Measurements from ENCODE around the gene FAM89A. TPM values are rescaled to one million over a fixed set of nuclear protein-coding genes. Genes with fewer than 3 reads are reported as not detected.
A peak's percentile ranks its signal among the peaks of the same experiment; 100 is the strongest.
"Not testable (repeated sequence)": the region's sequence is repeated elsewhere in the genome, so short reads cannot be mapped to it uniquely, and the experiment has no call there.

The FAM89A gene
- polyA plus RNA-seq, 1 donor (not counting 4 experiments of a cell fraction or from before 2014, with no cell fraction given), result 32.3 TPM

- H4K20me1 ChIP-seq (ENCODE audit: control insufficient read depth, extremely low read depth, insufficient read depth, low read length), result no peaks in the 10 kb centered on the region
- H3K27me3 ChIP-seq (ENCODE audit: control insufficient read depth, extremely low read depth, insufficient read depth, low read length), result no peaks in the 10 kb centered on the region
- peaks cover 6% of the 10 kb centered on the region for H3K79me2 ChIP-seq (ENCODE audit: control insufficient read depth, insufficient read depth, low read length)
- no peak overlapping the region for H3K27ac ChIP-seq (ENCODE audit: control insufficient read depth, insufficient read depth, low read length)
- H3K4me2 ChIP-seq (ENCODE audit: control insufficient read depth, extremely low read depth, insufficient read depth, low read depth, low read length), result no peak overlapping the region
- H3K4me1 ChIP-seq (ENCODE audit: control insufficient read depth, extremely low read depth, insufficient read depth, low read length), result peaks cover 25% of the 10 kb centered on the region
- FAIRE-seq (no peak), DNase-seq (ENCODE audit: low read depth, low spot score) (no peak)
- H3K9me1 ChIP-seq (ENCODE audit: control insufficient read depth, extremely low read depth, insufficient read depth, low read length), result no peaks in the 10 kb centered on the region
- dilution Hi-C loops (cut with MboI; ENCODE audit: extremely low pct_ligation_motif_present, low sequenced_read_pairs), result no loop called here
- peaks cover 0 to 2% of the 10 kb centered on the region in 2 experiments for H3K36me3 ChIP-seq (ENCODE audit: control insufficient read depth in 2 of 2, extremely low read depth in 1 of 2, insufficient read depth in 2 of 2, low read length in 2 of 2)
- no peak overlapping the region for H3K4me3 ChIP-seq (ENCODE audit: control insufficient read depth in 2 of 3, extremely low read depth in 1 of 3, insufficient read depth in 2 of 3, low read depth in 1 of 3, low read length in 3 of 3)
- no peak overlapping the region for H2AFZ ChIP-seq (ENCODE audit: control insufficient read depth, low read length)
- TF ChIP-seq EZH2 (IDR thresholded peaks at IDR 0.05; ENCODE audit: low read length) (no peak), CTCF (optimal IDR thresholded peaks at IDR 0.05 in 1 of 3, IDR thresholded peaks at IDR 0.05 in 1 of 3, conservative IDR thresholded peaks at IDR 0.05 in 1 of 3; ENCODE audit: extremely low read depth in 1 of 3, insufficient read depth in 2 of 3, low read length in 3 of 3) (no peak)
- H3K9ac ChIP-seq (ENCODE audit: control insufficient read depth, extremely low read depth, insufficient read depth, low read length), result no peak overlapping the region
- H3K9me3 ChIP-seq (ENCODE audit: control insufficient read depth, low read depth, low read length), result no peaks in the 10 kb centered on the region
Observed at GRCh38 chr1:231023150-231023549, 16.9 kb downstream of the FAM89A start.

- H4K20me1 ChIP-seq (ENCODE audit: control insufficient read depth, extremely low read depth, insufficient read depth, low read length); H3K9me1 ChIP-seq (ENCODE audit: control insufficient read depth, extremely low read depth, insufficient read depth, low read length); H3K4me2 ChIP-seq (ENCODE audit: control insufficient read depth, extremely low read depth, insufficient read depth, low read depth, low read length); DNase-seq (ENCODE audit: low read depth, low spot score); H3K9ac ChIP-seq (ENCODE audit: control insufficient read depth, extremely low read depth, insufficient read depth, low read length); H3K9me3 ChIP-seq (ENCODE audit: control insufficient read depth, low read depth, low read length); H3K4me3 ChIP-seq (ENCODE audit: control insufficient read depth in 2 of 3, extremely low read depth in 1 of 3, insufficient read depth in 2 of 3, low read depth in 1 of 3, low read length in 3 of 3); H3K27me3 ChIP-seq (ENCODE audit: control insufficient read depth, extremely low read depth, insufficient read depth, low read length); dilution Hi-C loops (cut with MboI; ENCODE audit: extremely low pct_ligation_motif_present, low sequenced_read_pairs); FAIRE-seq; H3K36me3 ChIP-seq (ENCODE audit: control insufficient read depth in 2 of 2, extremely low read depth in 1 of 2, insufficient read depth in 2 of 2, low read length in 2 of 2); H3K27ac ChIP-seq (ENCODE audit: control insufficient read depth, insufficient read depth, low read length); H3K79me2 ChIP-seq (ENCODE audit: control insufficient read depth, insufficient read depth, low read length); H2AFZ ChIP-seq (ENCODE audit: control insufficient read depth, low read length): not testable (repeated sequence)
- H3K4me1 ChIP-seq (ENCODE audit: control insufficient read depth, extremely low read depth, insufficient read depth, low read length), result peaks cover 27% of the 10 kb centered on the region
Observed at GRCh38 chr1:231022543-231022942, 17.5 kb downstream of the FAM89A start.

- DNase-seq (ENCODE audit: low read depth, low spot score) (no peak), FAIRE-seq (peak; percentile 36)
- dilution Hi-C loops (cut with MboI; ENCODE audit: extremely low pct_ligation_motif_present, low sequenced_read_pairs), result no loop called here
- no peaks in the 10 kb centered on the region for H3K9me1 ChIP-seq (ENCODE audit: control insufficient read depth, extremely low read depth, insufficient read depth, low read length)
- no peaks in the 10 kb centered on the region for H3K9me3 ChIP-seq (ENCODE audit: control insufficient read depth, low read depth, low read length)
- H3K79me2 ChIP-seq (ENCODE audit: control insufficient read depth, insufficient read depth, low read length), result no peaks in the 10 kb centered on the region
- no peak overlapping the region for H3K9ac ChIP-seq (ENCODE audit: control insufficient read depth, extremely low read depth, insufficient read depth, low read length)
- no peak for TF ChIP-seq CTCF (optimal IDR thresholded peaks at IDR 0.05 in 1 of 3, IDR thresholded peaks at IDR 0.05 in 1 of 3, conservative IDR thresholded peaks at IDR 0.05 in 1 of 3; ENCODE audit: extremely low read depth in 1 of 3, insufficient read depth in 2 of 3, low read length in 3 of 3)
- no peak for TF ChIP-seq EZH2 (IDR thresholded peaks at IDR 0.05; ENCODE audit: low read length)
- peaks cover 31% of the 10 kb centered on the region for H3K4me1 ChIP-seq (ENCODE audit: control insufficient read depth, extremely low read depth, insufficient read depth, low read length)
- H3K27ac ChIP-seq (ENCODE audit: control insufficient read depth, insufficient read depth, low read length), result no peak overlapping the region
- no peak overlapping the region for H3K4me3 ChIP-seq (ENCODE audit: control insufficient read depth in 2 of 3, extremely low read depth in 1 of 3, insufficient read depth in 2 of 3, low read depth in 1 of 3, low read length in 3 of 3)
- H3K27me3 ChIP-seq (ENCODE audit: control insufficient read depth, extremely low read depth, insufficient read depth, low read length), result no peaks in the 10 kb centered on the region
- H4K20me1 ChIP-seq (ENCODE audit: control insufficient read depth, extremely low read depth, insufficient read depth, low read length), result no peaks in the 10 kb centered on the region
- no peaks in the 10 kb centered on the region for H3K36me3 ChIP-seq (ENCODE audit: control insufficient read depth in 2 of 2, extremely low read depth in 1 of 2, insufficient read depth in 2 of 2, low read length in 2 of 2)
- no peak overlapping the region for H3K4me2 ChIP-seq (ENCODE audit: control insufficient read depth, extremely low read depth, insufficient read depth, low read depth, low read length)
- no peak overlapping the region for H2AFZ ChIP-seq (ENCODE audit: control insufficient read depth, low read length)
Observed at GRCh38 chr1:231021540-231022031, 18.5 kb downstream of the FAM89A start.

All from keratinocyte (primary cell).